GM13977 (cell line): ENCODE data around the gene CTNNBL1.

Source experiments
- DNase-seq: peaks from one replicate; pipeline ENCODE4 v3.0.0; 2012; ENCODE audit warnings: low spot score
- in situ Hi-C: fragments of 300-500 bp; cut with MboI; formaldehyde crosslinking; loops from one replicate; pipeline ENCODE4 v1.12.0; 2022; ENCODE audit warnings: low sequenced_read_pairs, low pct_unique_long_range_greater_than_20kb, mixed read lengths, inconsistent platforms; ENCODE audit not compliant: unreplicated experiment
- TF ChIP-seq, protein P1 (sequence below): IDR thresholded peaks from 2 replicates; pipeline ENCODE4 v1.5.1; 2012; ENCODE audit warnings: mild to moderate bottlenecking, control low read depth; ENCODE audit not compliant: insufficient read depth; ENCODE audit errors: extremely low read depth, missing control alignments

The CTNNBL1 gene

DNA sequence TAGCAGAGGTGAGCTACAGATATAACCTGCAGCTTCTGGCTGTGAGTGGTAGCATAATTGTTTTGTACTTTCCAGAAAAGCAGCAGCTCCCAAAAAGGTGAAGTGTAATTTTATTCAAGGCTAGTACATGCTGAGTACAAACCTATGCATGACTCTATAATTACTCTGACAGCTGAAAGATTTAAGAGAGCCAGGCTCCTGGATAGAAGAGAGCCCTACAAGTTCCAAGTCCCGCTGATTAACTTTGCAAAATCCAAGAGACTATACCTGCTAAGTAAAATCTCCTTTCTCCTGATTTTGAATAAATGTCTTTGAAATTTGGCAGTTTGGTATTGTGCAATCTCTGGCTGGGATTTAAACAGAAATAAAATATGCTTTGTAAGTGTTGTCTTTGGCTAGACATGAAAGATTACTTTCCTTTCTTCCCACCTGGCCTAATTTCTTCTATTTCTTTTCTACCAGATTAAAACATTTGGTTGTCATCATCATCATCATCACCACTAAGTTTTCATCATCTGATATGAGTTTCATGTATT lies 79.5 kb downstream of the CTNNBL1 start:
- DNase-seq: no peak
- TF ChIP-seq, protein P1, sequence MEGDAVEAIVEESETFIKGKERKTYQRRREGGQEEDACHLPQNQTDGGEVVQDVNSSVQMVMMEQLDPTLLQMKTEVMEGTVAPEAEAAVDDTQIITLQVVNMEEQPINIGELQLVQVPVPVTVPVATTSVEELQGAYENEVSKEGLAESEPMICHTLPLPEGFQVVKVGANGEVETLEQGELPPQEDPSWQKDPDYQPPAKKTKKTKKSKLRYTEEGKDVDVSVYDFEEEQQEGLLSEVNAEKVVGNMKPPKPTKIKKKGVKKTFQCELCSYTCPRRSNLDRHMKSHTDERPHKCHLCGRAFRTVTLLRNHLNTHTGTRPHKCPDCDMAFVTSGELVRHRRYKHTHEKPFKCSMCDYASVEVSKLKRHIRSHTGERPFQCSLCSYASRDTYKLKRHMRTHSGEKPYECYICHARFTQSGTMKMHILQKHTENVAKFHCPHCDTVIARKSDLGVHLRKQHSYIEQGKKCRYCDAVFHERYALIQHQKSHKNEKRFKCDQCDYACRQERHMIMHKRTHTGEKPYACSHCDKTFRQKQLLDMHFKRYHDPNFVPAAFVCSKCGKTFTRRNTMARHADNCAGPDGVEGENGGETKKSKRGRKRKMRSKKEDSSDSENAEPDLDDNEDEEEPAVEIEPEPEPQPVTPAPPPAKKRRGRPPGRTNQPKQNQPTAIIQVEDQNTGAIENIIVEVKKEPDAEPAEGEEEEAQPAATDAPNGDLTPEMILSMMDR: no peak
- in situ Hi-C loops: no loop called here

DNA sequence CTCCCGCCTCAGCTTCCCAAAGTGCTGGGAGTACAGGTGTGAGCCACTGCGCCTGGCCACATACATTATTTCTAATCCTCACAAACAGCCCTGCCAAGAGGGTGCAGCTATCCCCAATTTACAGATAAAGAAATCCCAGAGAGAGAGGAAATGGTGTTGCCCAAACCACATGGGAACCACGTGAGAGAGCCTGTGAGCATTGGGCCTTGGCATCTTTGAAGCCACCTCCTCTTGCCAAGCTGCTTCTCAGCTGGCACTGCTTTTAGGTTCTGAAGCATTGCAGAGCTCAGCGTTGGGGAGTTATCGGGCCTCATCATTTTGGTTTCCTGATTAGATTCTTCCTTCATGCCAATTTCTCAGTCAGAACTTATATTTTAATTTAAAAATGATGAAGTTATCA lies 80.3 kb downstream of the CTNNBL1 start:
- in situ Hi-C loops: no loop called here
- no peak for DNase-seq
- TF ChIP-seq, protein P1: no peak

DNA sequence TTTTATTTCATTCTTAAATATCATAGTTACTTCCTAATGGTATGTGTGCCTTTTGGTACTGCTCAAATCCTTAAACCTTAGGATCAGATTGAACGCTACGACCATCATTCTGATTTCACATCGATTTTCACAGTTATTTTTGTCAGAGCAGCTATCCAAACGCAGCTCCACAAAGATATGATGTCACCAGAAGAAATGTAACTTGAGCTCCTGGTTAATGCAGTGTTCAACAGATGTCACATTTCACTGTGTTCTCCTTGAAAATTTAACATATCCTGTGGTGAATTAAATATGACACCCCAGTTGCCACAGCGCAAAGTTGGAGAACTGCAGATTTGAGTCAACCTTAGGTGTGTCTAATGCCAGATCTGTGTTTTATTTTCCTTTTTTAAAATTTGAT lies 81.4 kb downstream of the CTNNBL1 start:
- in situ Hi-C loops: no loop called here
- TF ChIP-seq, protein P1: no peak
- DNase-seq: no peak

DNA sequence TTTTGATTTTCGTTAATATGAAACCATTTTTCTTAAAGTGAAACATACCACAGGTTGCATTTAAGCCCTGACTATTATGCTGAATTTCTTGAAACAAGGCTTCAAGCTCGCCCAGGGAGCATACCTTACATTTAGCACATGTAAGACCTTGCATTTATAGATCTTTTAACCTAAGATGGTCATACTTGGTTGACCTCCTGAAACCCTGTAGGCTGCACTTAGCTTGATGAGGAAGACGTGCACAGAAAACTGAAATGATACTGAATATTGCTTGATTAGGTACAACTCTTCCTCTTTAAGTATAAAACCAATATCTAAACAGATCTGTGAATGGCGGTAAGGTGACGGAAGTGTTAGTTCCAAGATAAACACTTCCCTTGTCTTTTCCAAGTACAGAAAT lies 82.2 kb downstream of the CTNNBL1 start:
- TF ChIP-seq, protein P1: no peak
- in situ Hi-C loops: no loop called here
- DNase-seq: no peak

DNA sequence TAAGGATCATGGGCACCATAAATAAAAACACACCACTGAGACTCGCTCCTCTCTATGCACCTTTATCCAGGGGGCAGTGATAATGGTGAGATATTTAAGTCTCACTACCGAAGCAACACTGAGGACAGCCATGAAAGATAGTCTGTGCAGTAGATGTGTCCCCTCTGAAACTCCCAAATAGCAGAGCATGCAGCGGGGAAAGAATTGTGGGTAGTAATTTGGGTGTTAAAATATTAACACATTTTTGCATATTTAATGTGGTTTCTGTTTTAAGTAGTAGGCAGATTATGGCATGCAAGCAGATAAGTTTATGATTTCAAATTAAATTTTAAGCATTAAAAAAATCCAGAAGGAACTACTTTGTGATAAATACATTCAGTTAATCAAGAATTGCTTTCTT lies 82.7 kb downstream of the CTNNBL1 start:
- TF ChIP-seq, protein P1: no peak
- in situ Hi-C loops: no loop called here
- no peak for DNase-seq

DNA sequence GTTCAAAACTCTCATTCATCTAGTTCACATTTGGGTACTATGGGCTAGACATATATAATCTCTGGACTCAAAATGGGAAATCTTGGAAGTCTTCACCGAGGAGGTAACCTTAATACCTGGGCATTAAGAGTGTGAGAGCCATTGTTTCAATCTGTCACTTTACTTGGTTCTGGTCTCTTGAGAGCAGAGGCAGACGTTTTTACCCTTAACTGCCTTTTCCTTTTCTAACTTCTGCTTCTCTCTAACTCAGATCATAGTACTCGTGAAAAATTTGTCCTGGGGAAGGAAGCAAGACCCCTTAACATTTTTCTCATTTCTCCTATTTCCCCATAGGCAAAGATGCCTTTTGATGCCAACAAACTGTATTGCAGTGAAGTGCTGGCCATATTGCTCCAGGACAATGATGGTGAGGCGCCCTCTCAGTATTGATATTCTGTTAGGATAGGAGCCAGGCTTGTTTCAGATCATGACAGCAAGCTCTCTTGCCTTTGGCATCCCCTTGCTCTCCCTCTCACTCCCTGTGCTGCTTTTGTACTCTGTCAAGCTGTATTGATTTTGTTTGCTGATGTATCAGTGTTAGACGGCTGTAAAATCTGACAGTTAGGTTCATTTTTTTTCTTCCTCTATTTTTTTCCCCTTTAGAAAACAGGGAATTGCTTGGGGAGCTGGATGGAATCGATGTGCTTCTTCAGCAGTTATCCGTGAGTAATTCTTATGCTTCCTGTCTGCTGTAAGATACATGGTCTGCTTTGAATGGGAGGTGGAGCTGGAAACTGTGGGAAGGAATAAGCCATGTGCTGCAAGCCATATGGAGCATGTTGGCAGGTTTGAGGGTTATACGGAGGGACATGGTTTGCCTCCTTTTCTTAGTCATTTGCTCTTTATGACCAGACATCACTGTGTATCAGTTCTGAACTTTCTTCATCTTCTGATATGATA lies 83.5 kb downstream of the CTNNBL1 start:
- no peak for DNase-seq
- in situ Hi-C loops: no loop called here
- TF ChIP-seq, protein P1: no peak
